ENCODE measurements around the gene RABGEF1.
A peak's percentile ranks its signal among the peaks of the same experiment; 100 is the strongest.
"Not testable (repeated sequence)": the region's sequence is repeated elsewhere in the genome, so short reads cannot be mapped to it uniquely, and the experiment has no call there.

RABGEF1 gene

DNA sequence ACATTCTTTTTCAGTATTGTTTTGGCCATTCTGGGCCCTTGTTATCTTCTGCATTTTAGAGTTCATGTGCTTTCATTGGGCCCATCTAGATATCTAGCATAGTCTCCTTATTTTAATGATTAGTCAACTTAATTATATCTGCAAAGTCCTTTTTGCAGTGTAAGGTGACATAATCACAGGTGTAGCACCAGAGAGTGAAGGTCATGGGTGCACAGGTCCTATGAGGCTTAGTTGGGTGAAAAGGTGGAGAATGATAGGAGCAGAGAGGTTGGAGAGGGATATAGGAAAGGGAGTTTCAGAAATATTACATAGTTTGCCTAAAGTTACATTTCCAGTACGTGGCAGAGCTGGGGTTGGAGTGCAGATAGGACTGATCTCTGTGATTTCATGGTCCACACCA is 24.4 kb downstream of the RABGEF1 start:
- not testable (repeated sequence) for DNase-seq

DNA sequence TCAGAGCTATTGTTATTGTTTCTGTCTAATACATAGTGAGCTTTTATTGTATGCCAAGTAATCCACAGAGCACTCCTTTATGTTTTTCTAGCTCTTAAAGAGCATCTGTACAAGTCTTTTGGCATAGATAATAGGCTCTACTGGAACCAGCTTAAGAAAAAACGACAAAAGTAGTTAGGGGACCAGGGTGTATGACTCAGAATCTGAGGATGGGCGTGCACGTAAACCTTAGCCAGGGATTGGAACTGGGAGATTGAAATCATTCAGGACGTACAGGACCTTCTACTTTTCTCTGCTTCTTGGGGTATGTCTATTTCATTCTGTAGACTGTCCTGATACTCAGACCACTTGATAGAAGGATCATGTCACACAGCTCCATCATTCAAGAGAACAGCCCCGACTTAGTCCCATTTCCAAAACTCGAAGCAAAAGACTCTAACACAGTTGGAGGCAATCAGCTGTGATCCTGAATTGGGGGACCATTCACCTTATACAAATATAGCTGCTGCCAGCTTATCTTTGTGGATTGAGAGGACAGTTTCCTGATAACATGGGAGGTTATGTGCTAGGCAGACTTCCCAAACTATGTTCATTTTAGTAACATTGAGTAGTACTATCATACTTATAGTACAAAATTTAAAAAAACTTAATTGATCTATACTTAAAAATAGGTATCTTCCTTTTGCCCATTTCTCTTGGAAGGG is 24.9 kb downstream of the RABGEF1 start:
- DNase-seq = not testable (repeated sequence)

DNA sequence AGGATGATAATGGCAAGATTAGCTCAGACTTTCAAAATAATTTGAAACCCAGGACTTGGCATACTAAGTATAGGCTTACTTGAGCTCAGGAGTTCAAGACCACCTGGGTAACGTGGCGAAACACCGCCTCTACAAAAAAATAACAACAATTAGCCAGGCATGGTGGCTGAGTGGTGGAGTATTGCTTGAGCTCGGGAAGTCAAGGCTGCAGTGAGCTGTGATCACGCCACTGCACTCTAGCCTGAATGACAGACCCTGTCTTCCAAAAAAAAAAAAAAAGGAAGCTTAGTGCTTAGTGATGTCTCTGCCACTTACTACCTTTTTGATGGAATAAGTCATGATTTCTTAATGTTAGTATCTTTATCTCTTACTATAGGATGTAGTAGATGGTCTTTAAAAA is 25.5 kb downstream of the RABGEF1 start:
- DNase-seq = no peak

DNA sequence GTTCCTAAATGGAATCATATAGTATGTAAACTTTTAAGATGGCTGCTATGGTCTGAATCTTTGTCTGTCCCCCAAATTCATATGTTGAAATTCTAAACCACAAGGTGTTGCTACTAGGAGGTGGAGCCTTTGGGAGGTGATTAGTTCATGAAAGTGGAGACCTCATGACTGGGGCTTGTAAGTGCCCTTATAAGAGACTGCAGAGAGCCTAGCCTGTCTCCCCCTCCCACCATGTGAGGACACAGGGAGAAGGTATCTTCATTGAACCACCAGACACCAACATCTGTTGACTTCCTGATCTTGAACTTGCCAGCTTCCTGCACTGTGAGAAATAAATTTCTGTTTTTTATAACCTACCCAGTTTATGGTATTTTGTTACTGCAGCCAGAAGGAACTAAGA is 27.0 kb downstream of the RABGEF1 start:
- not testable (repeated sequence) for DNase-seq

DNA sequence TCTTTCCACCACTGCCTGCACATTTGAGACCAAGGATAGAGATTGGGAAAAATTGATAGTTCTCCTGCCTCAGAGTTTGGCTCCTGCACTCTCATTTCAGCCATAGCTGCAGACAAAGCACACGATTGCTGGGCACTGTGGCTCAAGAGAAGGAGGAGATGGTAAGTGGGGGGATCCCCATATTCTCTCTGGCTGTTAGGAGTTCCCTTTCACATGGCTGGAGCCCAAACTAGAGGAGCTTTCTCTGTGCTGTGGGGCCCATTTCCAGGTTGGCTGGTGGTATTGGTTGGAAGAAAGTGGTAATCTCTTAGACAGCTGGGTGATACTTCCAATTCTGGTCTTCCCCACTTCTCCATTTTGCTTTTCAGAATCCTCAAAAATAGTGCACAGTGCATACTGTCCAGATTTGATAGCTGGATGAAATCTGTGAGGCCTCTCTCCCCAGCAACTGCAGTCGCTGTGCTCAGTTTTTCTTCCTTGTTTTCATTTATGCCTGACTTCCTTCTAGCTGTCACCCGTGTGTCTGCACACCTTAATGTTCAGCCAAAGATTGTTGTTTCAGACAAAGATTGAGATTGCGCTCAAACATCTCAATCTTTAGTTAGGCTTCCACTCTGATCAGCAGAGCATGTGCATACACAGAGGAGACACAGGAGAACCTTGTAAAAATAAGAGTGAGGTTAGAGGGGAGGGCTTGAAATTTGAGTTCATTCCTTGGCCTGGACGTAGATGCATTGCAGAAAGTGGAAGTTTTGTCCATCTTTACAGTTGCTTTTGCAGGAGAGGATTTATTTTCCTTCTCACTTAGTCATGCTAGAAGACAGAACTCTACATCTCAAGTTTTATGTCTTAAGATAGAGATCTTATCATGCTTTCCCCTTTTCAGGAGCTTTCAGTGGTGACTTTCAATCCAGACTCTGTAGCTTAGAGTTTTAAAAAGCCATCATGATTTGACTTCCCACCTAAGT is 28.6 kb downstream of the RABGEF1 start:
- DNase-seq = no peak

DNA sequence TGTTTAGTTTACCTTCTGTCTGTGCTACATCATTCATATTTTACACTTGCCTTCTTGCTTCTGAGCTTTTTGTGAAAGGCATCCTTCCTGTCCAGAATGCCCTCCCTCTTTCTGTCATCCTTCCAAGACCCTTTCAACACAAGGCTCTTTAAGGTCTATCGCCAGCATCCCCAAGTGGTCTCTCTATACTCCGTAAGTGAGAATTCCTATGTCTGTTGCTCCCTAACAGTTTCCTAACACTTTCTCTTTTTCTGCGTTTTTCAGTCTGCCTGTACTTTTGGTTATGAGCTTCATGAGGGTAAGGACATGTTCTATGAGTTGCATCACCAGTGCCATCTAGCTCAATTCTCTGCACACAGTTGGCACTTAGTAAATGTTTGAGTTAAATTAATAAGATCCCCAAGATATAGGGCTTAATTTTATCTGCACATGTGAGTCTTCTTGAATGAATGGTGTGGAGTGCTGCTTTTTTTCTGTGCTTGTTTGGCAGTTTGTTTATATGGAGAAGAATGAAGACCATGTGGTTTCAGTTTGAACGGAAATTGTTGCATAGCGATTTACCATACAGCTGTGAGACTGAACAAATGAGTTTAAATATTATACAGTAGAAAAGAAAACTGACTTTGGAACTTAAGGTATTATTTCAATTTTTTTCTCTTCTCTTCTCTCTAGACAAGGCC is 29.4 kb downstream of the RABGEF1 start:
- no peak for DNase-seq

DNA sequence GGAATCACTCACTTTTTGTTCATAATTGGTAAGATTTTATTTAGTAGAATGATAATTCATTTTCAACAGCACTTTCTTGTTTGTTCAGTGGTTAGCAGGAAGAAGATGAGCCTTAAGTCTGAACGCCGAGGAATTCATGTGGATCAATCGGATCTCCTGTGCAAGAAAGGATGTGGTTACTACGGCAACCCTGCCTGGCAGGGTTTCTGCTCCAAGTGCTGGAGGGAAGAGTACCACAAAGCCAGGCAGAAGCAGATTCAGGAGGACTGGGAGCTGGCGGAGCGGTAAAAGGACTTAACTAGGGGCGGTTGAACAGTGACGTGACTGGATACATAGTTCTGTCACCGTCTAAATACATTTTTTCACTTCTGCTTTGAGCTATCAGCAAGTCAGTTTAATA is 31.3 kb downstream of the RABGEF1 start:
- DNase-seq = peak in 23 of 56 donors; percentile 1 to 44 (median 11)

DNA sequence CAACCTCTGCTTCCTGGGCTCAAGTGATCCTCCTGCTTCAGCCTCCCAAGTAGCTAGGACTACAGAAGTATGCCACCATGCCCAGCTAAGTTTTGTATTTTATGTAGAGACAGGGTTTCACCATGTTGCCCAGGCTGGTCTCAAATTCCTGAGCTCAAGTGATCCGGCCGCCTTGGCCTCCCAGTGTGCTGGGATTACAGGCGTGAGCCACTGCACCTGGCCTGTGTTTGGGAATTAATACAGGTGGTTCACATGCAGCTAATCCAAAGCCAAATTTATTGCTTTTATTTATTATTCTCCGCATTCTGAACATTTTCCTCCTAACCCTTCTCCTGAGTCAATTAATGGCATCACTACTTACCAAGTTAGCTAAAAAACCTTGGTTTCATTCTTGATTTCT is 33.2 kb downstream of the RABGEF1 start:
- not testable (repeated sequence) for DNase-seq

DNA sequence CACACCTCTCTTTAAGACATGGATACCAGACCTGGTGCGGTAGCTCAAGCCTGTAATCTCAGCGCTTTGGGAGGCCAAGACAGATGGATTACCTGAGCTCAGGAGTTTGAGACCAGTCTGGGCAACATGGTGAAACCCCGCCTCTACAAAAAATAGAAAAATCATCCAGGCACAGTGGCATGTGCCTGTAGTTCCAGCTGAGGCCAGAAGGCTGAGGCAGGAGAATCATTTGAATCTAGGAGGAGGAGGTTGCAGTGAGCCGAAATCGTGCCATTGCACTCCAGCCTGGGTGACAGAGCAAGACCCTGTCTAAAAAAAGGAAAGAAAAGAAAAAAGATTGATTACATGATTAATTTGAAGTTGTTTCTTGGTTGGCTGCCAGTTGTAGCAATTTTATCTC is 35.9 kb downstream of the RABGEF1 start:
- DNase-seq = not testable (repeated sequence)

DNA sequence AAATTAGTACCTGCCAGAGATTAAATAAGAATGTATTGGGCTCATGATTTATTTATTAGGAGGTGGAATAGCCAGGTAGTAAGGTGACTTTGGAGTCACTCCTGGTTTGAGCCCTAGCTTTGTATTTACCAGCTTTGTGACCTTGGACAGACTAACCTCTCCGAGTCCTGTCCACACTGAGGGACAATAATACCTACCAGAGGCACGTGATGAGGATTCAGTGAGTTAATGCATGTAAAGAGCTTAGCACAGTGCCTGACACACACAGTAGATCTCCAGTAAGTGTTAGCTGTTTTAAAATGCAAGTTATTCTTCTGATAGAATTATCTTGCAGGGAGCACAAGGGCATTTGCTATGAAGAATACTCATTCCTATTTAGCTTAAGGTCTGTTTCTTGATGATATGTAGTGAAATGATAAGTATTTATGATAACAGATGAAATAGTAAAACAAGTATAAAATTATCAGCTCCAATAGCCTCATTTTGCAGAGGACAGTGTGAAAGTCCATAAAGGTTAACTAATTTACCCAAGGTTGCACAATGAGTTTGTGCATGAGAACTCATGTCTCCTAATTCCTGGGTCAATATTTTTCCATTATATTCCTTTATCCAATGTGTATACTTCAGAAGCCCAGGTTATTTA is 36.4 kb downstream of the RABGEF1 start:
- DNase-seq = no peak

DNA sequence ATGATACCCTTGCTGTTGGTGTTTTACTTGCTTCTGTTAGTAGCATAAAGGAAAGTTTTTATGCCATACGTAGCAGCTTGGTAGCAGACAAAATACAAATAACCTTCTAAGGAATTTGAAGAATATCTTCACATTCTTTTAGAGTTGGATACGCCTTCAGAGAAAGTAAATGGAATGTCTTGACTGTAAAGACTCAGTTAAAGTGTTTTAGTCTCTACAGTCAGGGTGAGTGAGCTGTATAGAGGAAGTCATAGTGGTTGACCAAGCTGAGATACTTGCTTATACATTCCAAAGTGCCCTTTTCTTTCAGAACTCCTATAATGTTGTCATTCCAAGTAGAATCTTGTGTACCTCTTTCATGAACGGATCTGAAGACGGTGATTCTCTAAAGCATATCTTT is 37.7 kb downstream of the RABGEF1 start:
- no peak for DNase-seq

DNA sequence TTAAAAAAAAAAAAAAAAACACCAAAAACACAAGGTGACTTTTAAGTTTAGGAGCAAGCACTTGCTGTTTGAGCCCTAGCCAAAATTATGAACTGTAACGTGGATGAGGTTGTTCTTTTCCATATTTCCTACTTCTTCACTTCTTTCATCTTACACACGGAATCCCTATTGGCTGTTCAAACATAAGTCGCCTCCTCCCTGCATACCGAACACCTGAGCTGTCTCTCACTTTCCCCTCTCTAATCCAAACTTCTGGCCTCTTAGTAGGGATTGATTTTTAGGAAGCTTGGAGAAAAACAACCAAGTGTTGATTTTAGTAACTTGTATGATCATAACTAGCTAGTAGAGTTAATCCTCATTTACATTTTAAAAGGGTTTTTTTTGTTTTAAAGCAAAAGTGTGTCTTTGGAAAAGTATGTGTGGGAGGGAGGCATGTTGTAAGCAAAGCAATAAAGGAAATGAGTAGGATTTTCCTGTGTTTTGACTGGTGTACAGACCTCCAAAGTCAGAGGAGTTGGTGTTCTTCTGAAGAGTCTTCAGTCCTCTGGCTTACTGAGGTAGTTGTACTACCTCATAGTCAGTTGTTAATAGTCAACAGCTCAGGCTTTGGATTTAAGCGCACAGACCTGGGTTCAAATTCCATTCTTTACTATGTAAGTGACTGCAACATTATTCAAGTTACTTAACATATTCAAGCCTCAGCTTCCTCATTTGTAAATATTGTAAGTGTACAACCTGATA is 39.3 kb downstream of the RABGEF1 start:
- no peak for DNase-seq

DNA sequence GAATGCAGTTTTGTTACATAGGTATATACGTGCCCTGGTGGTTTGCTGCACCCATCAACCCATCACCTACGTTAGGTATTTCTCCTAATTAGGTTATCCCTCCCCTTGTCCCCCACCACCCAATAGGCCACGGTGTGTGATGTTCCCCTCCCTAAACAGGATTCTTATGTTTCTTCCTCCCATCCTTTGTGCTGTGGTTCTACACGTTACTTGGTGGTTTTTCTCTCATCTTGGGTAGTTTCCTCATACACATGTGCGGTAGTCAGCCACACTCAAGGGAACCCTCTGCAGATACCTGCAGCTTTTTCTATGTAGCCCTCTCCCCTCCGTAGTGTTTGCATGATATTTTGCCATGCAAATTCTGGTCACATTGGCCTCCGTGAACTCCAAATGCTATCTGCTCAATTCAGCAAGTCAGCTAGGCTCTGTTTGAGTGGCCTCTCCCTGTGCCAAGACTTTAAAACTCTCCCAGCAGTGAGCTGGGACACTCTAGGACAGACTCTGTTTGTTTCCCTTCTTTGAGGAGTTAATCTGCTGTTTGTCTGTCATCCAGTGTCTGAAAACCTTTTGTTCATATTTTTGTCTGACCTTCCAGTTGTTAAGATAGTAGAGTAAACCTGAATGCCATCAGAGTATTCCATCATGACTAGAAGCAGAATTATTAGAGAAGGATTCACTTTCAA is 41.0 kb downstream of the RABGEF1 start:
- DNase-seq = no peak

DNA sequence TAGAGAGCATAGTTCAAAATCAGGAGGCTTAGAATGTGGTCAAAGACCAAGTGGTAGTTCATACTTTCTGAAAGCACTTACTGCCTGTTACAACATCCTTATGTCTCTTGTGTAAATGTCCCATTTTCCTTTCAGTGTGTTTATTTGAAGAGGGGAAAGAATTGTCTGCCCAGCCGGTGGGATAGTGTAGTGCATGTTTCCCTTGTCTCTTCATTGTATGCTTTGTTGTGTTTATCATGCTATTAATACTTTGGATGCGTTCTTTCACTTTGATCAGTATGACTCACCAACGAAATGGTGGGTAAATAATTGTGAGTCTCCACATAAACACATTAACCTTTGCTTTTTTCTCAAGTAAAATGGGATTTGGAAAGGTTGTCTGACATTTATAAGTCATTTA is 42.3 kb downstream of the RABGEF1 start:
- DNase-seq = not testable (repeated sequence)

DNA sequence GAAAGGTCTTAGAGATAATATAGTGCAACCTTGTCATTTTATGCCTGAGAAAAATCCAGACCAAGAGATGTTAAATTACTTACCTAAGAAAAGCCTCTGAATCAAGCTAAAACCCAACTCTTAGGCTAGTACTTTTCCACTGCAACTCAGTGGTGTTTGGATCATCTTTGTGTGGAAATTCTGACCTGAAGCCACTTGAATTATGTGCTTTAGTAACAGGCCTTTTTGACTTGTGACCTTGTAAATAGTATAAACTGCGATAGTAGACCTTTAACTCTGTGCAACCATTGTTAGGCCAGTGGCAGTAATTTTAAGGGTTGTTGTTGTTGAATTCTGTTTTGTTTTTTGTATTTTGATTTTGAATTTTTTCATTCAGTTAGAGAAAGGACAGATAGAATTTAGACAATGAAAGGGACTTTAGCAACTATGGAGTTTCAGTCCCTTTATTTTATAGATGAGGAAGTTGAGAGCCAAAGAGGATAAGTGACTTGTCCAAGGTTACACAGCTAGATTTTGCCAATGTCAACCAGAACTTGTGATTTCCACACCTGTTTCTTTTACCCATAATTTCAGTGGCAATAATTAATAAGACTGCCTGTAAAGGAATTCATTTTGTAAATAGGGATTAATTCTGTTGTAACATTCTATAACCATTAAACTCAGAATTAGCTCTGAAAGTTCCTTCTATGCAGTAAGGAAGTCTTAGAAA is 43.5 kb downstream of the RABGEF1 start:
- not testable (repeated sequence) for DNase-seq

DNA sequence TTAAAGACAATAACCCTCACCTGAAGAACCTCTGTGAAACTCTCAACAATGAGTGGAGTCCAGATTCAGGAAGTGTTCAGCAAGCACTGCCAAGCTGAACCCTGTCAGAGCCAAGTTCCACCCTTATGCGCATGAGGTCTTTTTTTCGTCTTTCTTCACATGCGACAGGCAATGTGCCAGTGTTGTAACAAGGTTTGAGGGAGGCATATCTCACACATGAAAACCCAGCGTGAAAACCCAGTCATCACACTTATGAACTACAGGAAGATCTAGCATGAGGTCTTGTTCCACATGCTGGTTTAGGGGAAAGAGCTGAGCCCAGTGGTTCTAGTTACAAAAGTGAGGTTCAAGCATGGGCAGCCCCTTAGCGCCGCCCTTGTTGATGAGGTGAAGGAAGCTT is 49.7 kb downstream of the RABGEF1 start:
- no peak for DNase-seq

DNA sequence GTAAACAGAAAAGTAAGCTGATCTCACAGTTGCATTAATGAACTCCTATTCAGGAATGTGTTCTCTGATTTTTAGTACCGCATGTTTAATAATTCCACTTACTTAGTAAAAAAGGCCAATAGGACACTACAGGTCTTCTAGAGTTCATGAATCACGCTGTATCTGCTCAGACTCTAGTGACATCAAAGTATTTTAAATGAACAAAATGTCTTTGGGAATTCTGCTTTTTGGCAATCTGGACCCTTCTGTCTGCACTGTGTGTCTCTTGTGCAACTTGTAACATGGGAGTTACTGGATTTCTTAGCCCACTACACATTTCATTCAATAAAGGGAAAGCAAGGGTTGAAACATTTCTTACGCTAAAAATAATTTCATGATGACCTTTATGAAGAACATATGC is 50.2 kb downstream of the RABGEF1 start:
- DNase-seq = no peak

DNA sequence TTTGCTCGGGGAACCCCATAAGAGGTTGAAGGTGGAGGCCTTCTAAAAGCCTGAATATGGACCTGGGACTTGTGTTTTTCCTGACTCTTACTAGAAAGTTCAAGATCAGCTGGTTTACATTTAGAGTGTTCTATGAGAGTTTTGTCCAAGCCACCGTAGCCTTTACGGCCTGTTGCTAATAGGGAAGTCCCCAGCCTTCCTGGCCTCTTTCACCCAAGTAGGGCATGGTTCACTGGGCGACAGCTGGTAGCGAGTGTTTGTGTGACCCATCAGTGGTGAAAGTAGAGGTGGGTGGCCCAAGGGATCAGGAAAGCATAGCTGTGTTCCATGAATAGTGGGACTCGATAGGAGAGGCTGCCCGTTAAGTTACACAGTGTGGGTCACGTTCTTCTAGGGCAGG is 60.1 kb downstream of the RABGEF1 start:
- DNase-seq = no peak

DNA sequence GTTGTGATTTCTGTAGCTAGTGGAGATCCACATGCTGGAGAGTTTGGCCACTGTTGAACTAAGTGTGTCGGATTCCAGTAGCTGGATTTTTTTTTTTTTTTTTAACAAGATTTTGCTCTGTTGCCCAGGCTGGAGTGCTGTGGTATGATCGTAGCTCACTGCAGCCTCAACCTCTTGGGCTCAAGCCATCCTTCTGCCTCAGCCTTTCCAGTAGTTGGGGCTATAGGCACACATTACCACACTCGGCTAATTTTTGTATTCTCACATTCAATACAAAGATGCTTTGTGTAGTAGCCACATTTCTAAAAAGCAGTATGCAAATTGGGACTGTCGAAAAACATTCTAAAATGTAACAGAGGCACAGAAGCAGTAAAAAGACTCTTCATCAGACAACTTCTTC is 63.5 kb downstream of the RABGEF1 start:
- peak in 41 of 56 donors; percentile 3 to 74 (median 21) for DNase-seq

Data from amygdala (tissue), 56 donors.